ENCODE data around the gene KANK4.

The KANK4 gene

GRCh38 chr1:62263006-62263813, 56.0 kb downstream of the KANK4 start:
- TF ChIP-seq CTBP1 (IDR thresholded peaks at IDR 0.05; ENCODE audit: borderline replicate concordance) (no peak), SP1 (IDR thresholded peaks at IDR 0.05) (no peak), HDGF (IDR thresholded peaks at IDR 0.05; ENCODE audit: borderline replicate concordance) (no peak), ARNT (IDR thresholded peaks at IDR 0.05) (no peak), ELF4 (IDR thresholded peaks at IDR 0.05) (no peak), BHLHE40 (IDR thresholded peaks at IDR 0.05; ENCODE audit: borderline replicate concordance) (no peak), LEF1 (IDR thresholded peaks at IDR 0.05; ENCODE audit: borderline replicate concordance) (no peak), FOXM1 (IDR thresholded peaks at IDR 0.05; ENCODE audit: borderline replicate concordance) (no peak), FOXK2 (IDR thresholded peaks at IDR 0.05) (no peak)
- TF ChIP-seq, protein P1, sequence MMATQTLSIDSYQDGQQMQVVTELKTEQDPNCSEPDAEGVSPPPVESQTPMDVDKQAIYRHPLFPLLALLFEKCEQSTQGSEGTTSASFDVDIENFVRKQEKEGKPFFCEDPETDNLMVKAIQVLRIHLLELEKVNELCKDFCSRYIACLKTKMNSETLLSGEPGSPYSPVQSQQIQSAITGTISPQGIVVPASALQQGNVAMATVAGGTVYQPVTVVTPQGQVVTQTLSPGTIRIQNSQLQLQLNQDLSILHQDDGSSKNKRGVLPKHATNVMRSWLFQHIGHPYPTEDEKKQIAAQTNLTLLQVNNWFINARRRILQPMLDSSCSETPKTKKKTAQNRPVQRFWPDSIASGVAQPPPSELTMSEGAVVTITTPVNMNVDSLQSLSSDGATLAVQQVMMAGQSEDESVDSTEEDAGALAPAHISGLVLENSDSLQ (IDR thresholded peaks at IDR 0.05) = no peak
- POLR2A ChIA-PET = interaction anchor here (1.1 kb wide), 1 partner anchor 26 kb away, joined by 3 read pairs; no protein-coding TSS in a partner anchor
- DNase-seq (ENCODE audit: extremely low spot score) = no peak
- CTCF ChIA-PET = interaction anchor here (0.5 kb wide), 1 partner anchor 44 kb away, joined by 5 read pairs; no protein-coding TSS in a partner anchor

DNA sequence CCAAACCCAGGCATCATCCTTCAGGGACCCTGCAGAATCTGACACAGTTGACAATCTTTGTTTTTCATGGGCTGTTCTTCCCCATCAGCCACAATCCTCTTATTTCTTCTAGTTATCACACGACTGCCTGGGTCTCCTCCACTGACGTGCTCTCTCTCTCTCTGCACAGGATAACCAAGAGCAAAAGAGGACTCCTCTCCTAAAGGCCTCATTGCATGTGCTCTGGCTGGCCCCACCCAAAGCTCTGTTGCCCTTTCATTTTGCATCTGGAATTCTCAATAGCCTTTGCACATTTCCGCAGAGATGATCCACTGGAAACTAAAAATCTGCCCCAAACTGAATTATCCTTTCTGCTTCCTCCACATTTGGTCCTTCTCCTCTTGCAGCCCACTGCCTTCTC, 58.5 kb downstream of the KANK4 start:
- ChIA-PET POLR2A (no interaction called here), CTCF (no interaction called here)
- no peak for DNase-seq (ENCODE audit: extremely low spot score)
- TF ChIP-seq LEF1 (IDR thresholded peaks at IDR 0.05; ENCODE audit: borderline replicate concordance) (no peak), ZNF384 (IDR thresholded peaks at IDR 0.05) (no peak), FOXK2 (IDR thresholded peaks at IDR 0.05) (no peak), BHLHE40 (IDR thresholded peaks at IDR 0.05; ENCODE audit: borderline replicate concordance) (no peak), L3MBTL2 (conservative IDR thresholded peaks at IDR 0.05) (no peak)
- TF ChIP-seq, protein P1 (IDR thresholded peaks at IDR 0.05) = no peak

DNA sequence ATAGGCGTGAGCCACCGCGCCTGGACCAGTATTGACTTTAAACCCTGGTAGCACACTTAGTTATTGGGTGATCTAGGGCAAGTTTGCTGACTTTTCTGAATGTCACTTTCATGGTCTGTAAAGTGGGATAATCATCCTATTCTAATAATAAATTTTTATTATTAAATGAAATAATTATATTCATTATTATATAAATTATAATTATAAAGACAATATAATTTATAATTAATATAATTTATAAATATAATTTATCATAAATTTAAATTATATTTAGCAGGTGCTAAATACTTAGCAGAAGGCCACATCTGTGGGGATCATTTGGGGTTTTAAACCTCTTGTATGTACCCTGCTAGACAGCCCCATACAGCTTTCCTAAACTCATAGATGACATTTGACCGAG, 59.7 kb downstream of the KANK4 start:
- TF ChIP-seq ELF4 (IDR thresholded peaks at IDR 0.05) (no peak), CTBP1 (IDR thresholded peaks at IDR 0.05; ENCODE audit: borderline replicate concordance) (no peak), SP1 (IDR thresholded peaks at IDR 0.05) (no peak), BHLHE40 (IDR thresholded peaks at IDR 0.05; ENCODE audit: borderline replicate concordance) (no peak), L3MBTL2 (conservative IDR thresholded peaks at IDR 0.05) (no peak), HDGF (IDR thresholded peaks at IDR 0.05; ENCODE audit: borderline replicate concordance) (no peak), ZNF384 (IDR thresholded peaks at IDR 0.05) (no peak), NFRKB (IDR thresholded peaks at IDR 0.05) (no peak), SUZ12 (IDR thresholded peaks at IDR 0.05) (no peak), FOXK2 (IDR thresholded peaks at IDR 0.05) (no peak), LEF1 (IDR thresholded peaks at IDR 0.05; ENCODE audit: borderline replicate concordance) (no peak), FOXA1 (IDR thresholded peaks at IDR 0.05) (no peak), TARDBP (IDR thresholded peaks at IDR 0.05) (no peak), ARNT (IDR thresholded peaks at IDR 0.05) (no peak), FOXM1 (IDR thresholded peaks at IDR 0.05; ENCODE audit: borderline replicate concordance) (no peak)
- TF ChIP-seq, protein P1 (IDR thresholded peaks at IDR 0.05) = no peak
- no peak for DNase-seq (ENCODE audit: extremely low spot score)
- ChIA-PET CTCF (no interaction called here), POLR2A (no interaction called here)

GRCh38 chr1:62250126-62250726, 69.0 kb downstream of the KANK4 start:
- CTCF ChIA-PET = no interaction called here
- POLR2A ChIA-PET = no interaction called here
- DNase-seq (ENCODE audit: extremely low spot score) = no peak
- no peak for TF ChIP-seq SUZ12 (IDR thresholded peaks at IDR 0.05)
- TF ChIP-seq L3MBTL2 (conservative IDR thresholded peaks at IDR 0.05) = no peak
- no peak for TF ChIP-seq ARNT (IDR thresholded peaks at IDR 0.05)
- no peak for TF ChIP-seq CTBP1 (IDR thresholded peaks at IDR 0.05; ENCODE audit: borderline replicate concordance)
- no peak for TF ChIP-seq TARDBP (IDR thresholded peaks at IDR 0.05)
- no peak for TF ChIP-seq FOXA1 (IDR thresholded peaks at IDR 0.05)
- no peak for TF ChIP-seq FOXM1 (IDR thresholded peaks at IDR 0.05; ENCODE audit: borderline replicate concordance)
- TF ChIP-seq SP1 (IDR thresholded peaks at IDR 0.05) = no peak
- TF ChIP-seq ZNF384 (IDR thresholded peaks at IDR 0.05) = no peak
- no peak for TF ChIP-seq FOXK2 (IDR thresholded peaks at IDR 0.05)
- no peak for TF ChIP-seq ELF4 (IDR thresholded peaks at IDR 0.05)
- TF ChIP-seq, protein P1 (IDR thresholded peaks at IDR 0.05) = no peak
- TF ChIP-seq NFRKB (IDR thresholded peaks at IDR 0.05) = no peak
- TF ChIP-seq HDGF (IDR thresholded peaks at IDR 0.05; ENCODE audit: borderline replicate concordance) = no peak
- TF ChIP-seq BHLHE40 (IDR thresholded peaks at IDR 0.05; ENCODE audit: borderline replicate concordance) = no peak
- TF ChIP-seq LEF1 (IDR thresholded peaks at IDR 0.05; ENCODE audit: borderline replicate concordance) = no peak

Data from HEK293T (cell line).